Thymus (tissue), 11 donors: ENCODE measurements around the gene ADGRG3. TPM values are rescaled to one million over a fixed set of nuclear protein-coding genes. Genes with fewer than 3 reads are reported as not detected.
"Not testable (repeated sequence)": the region's sequence is repeated elsewhere in the genome, so short reads cannot be mapped to it uniquely, and the experiment has no call there.

Source experiments
- DNase-seq, 9 donors: peaks; one replicate each; pipeline ENCODE4 v3.0.0-alpha.2; 2013; ENCODE audit warnings: low spot score in 9 of 9, low read depth in 6 of 9, missing footprints in 1 of 9
- H3K27ac ChIP-seq, 2 donors: one replicate each; pipeline ENCODE4 v1.5.1; 2013; ENCODE audit warnings: control low read depth in 1 of 2, low read depth in 1 of 2, low read length in 1 of 2, mild to moderate bottlenecking in 1 of 2, moderate library complexity in 1 of 2
- H3K27me3 ChIP-seq, 2 donors: one replicate each; pipeline ENCODE4 v1.5.1; 2013; ENCODE audit warnings: low read length in 1 of 2; ENCODE audit not compliant: control insufficient read depth in 2 of 2, insufficient read depth in 1 of 2
- H3K36me3 ChIP-seq, 2 donors: one replicate each; pipeline ENCODE4 v1.5.1; 2013; ENCODE audit warnings: low read length in 1 of 2, mild to moderate bottlenecking in 1 of 2, moderate library complexity in 1 of 2; ENCODE audit not compliant: control insufficient read depth in 2 of 2, insufficient read depth in 2 of 2
- H3K4me1 ChIP-seq, 2 donors: one replicate each; pipeline ENCODE4 v1.5.1; 2013; ENCODE audit warnings: low read length in 2 of 2; ENCODE audit not compliant: control insufficient read depth in 2 of 2, insufficient read depth in 2 of 2
- H3K4me3 ChIP-seq, 2 donors: one replicate each; pipeline ENCODE4 v1.5.1; 2013; ENCODE audit warnings: low read length in 2 of 2, control low read depth in 1 of 2, mild to moderate bottlenecking in 1 of 2
- H3K9me3 ChIP-seq, 2 donors: one replicate each; pipeline ENCODE4 v1.5.1; 2013; ENCODE audit warnings: low read length in 1 of 2, mild to moderate bottlenecking in 1 of 2; ENCODE audit not compliant: control insufficient read depth in 2 of 2, insufficient read depth in 1 of 2
- WGBS: extraction: QIAGEN DNeasy Blood & Tissue Kit; methylation state at CpG from one replicate; pipeline ENCODE4 v1.1.7; 2013; 5-methylcytosine and 5-hydroxymethylcytosine counted together
- polyA plus RNA-seq: library from polyadenylated mRNA; stranded (reverse); fragments of 200-250 nt; gene quantifications from one replicate; pipeline ENCODE4 v1.2.3, GENCODE V29; 2013
- total RNA-seq: library from RNA; stranded (reverse); fragments of 120-200 nt; gene quantifications from one replicate; pipeline ENCODE4 v1.2.4, GENCODE V29; 2013
- donor health status: healthy.

Gene ADGRG3
- total and polyA plus RNA-seq, 2 donors, result 0.33 to 0.94 TPM

- Histone ChIP-seq H3K4me1 (no peaks in the 10 kb centered on the region), H3K4me3 (no peak overlapping the region), H3K36me3 (peaks cover 21 to 30% of the 10 kb centered on the region in 2 donors), H3K9me3 (no peaks in the 10 kb centered on the region), H3K27ac (no peak overlapping the region), H3K27me3 (no peaks in the 10 kb centered on the region)
- DNase-seq, result no peak
- 94% methylated on average over 11 of the region's 11 CpGs for WGBS
Measured at GRCh38 chr16:57666353-57667047, 1.6 kb upstream of the ADGRG3 start.

- H3K4me3 ChIP-seq, result no peak overlapping the region
- H3K27me3 ChIP-seq, result no peaks in the 10 kb centered on the region
- H3K27ac ChIP-seq, result no peak overlapping the region
- peaks cover 15 to 25% of the 10 kb centered on the region in 2 donors for H3K36me3 ChIP-seq
- H3K9me3 ChIP-seq, result no peaks in the 10 kb centered on the region
- DNase-seq, result no peak
- WGBS, result 98% methylated on average over 5 of the region's 5 CpGs
- no peaks in the 10 kb centered on the region for H3K4me1 ChIP-seq
Measured at GRCh38 chr16:57667048-57667525, 1.0 kb upstream of the ADGRG3 start.

GRCh38 chr16:57667526-57668262, 412 bp upstream of the ADGRG3 start:
- WGBS, result 91% methylated on average over 17 of the region's 17 CpGs
- DNase-seq, result no peak
- no peaks in the 10 kb centered on the region for H3K4me1 ChIP-seq
- no peak overlapping the region for H3K4me3 ChIP-seq
- peaks cover 10 to 21% of the 10 kb centered on the region in 2 donors for H3K36me3 ChIP-seq
- no peaks in the 10 kb centered on the region for H3K27me3 ChIP-seq
- H3K27ac ChIP-seq, result no peak overlapping the region
- H3K9me3 ChIP-seq, result no peaks in the 10 kb centered on the region

GRCh38 chr16:57668630-57669475, 747 bp downstream of the ADGRG3 start:
- Histone ChIP-seq H3K27ac (no peak overlapping the region), H3K36me3 (peaks cover under 1 to 11% of the 10 kb centered on the region in 2 donors), H3K9me3 (no peaks in the 10 kb centered on the region), H3K4me3 (no peak overlapping the region), H3K27me3 (no peaks in the 10 kb centered on the region), H3K4me1 (no peaks in the 10 kb centered on the region)
- 95% methylated on average over 20 of the region's 20 CpGs for WGBS
- no peak for DNase-seq

GRCh38 chr16:57669476-57670162, 1.5 kb downstream of the ADGRG3 start:
- Histone ChIP-seq H3K4me3 (no peak overlapping the region), H3K36me3 (peaks cover 0 to 4% of the 10 kb centered on the region in 2 donors), H3K27ac (no peak overlapping the region), H3K9me3 (no peaks in the 10 kb centered on the region), H3K27me3 (no peaks in the 10 kb centered on the region), H3K4me1 (no peaks in the 10 kb centered on the region)
- DNase-seq, result no peak
- WGBS, result 86% methylated on average over 12 of the region's 12 CpGs

- peaks cover 0 to 1% of the 10 kb centered on the region in 2 donors for H3K36me3 ChIP-seq
- 74% methylated on average over 4 of the region's 4 CpGs for WGBS
- no peaks in the 10 kb centered on the region for H3K27me3 ChIP-seq
- H3K4me3 ChIP-seq, result no peak overlapping the region
- DNase-seq, result no peak
- no peaks in the 10 kb centered on the region for H3K9me3 ChIP-seq
- no peaks in the 10 kb centered on the region for H3K4me1 ChIP-seq
- no peak overlapping the region for H3K27ac ChIP-seq
Measured at GRCh38 chr16:57670196-57670595, 2.1 kb downstream of the ADGRG3 start.

- not testable (repeated sequence) for H3K27ac ChIP-seq, H3K36me3 ChIP-seq, H3K4me1 ChIP-seq, H3K4me3 ChIP-seq, H3K27me3 ChIP-seq, DNase-seq, H3K9me3 ChIP-seq
- 98% methylated on average over 7 of the region's 7 CpGs for WGBS
Measured at GRCh38 chr16:57671451-57671850, 3.3 kb downstream of the ADGRG3 start.

GRCh38 chr16:57672416-57672815, 4.3 kb downstream of the ADGRG3 start:
- H3K9me3 ChIP-seq, result no peaks in the 10 kb centered on the region
- H3K4me1 ChIP-seq, result no peaks in the 10 kb centered on the region
- H3K27ac ChIP-seq, result no peak overlapping the region
- no peak for DNase-seq
- H3K4me3 ChIP-seq, result no peak overlapping the region
- no peaks in the 10 kb centered on the region for H3K27me3 ChIP-seq
- no peaks in the 10 kb centered on the region for H3K36me3 ChIP-seq
- 88% methylated on average over 3 of the region's 3 CpGs for WGBS
